Activated naive CD8-positive, alpha-beta T cell treated with anti-CD3 and anti-CD28 coated beads, Interleukin-2, amount 10 ng/mL, durations not matched to agents 7 days and 5 days (primary cell): ENCODE data around the gene ZFYVE16. TPM values are rescaled to one million over a fixed set of nuclear protein-coding genes. Genes with fewer than 3 reads are reported as not detected.
"Not testable (repeated sequence)": the region's sequence is repeated elsewhere in the genome, so short reads cannot be mapped to it uniquely, and the experiment has no call there.

Experiments
- ATAC-seq: fragments of 150-1000 bp; cut with Tn5 transposase; one replicate; pipeline ENCODE4 v1.10.0; 2021; ENCODE audit warnings: low read depth, moderate library complexity
- POLR2A ChIA-PET: fragments of 350-600 bp; sonication (Branson Sonifier 250); formaldehyde crosslinking; loops from one replicate; lab custom pipeline; 2021; ENCODE audit warnings: antibody characterized with exemption; lab: Charles Lee
- DNase-seq: peaks from one replicate; pipeline ENCODE4 v3.0.0; 2021
- H3K27ac Mint-ChIP-seq: one replicate; pipeline ENCODE4 v1.8.0; 2022; ENCODE audit warnings: mild to moderate bottlenecking, mixed read lengths
- H3K27me3 Mint-ChIP-seq: one replicate; pipeline ENCODE4 v1.8.0; 2022; ENCODE audit warnings: mild to moderate bottlenecking, moderate library complexity, mixed read lengths
- H3K36me3 Mint-ChIP-seq: one replicate; pipeline ENCODE4 v1.8.0; 2021; ENCODE audit warnings: mild to moderate bottlenecking, mixed read lengths
- H3K4me1 Mint-ChIP-seq: one replicate; pipeline ENCODE4 v1.8.0; 2021; ENCODE audit warnings: mixed read lengths
- H3K4me3 Mint-ChIP-seq: one replicate; pipeline ENCODE4 v1.8.0; 2022; ENCODE audit warnings: mild to moderate bottlenecking, moderate library complexity, mixed read lengths
- H3K9me3 Mint-ChIP-seq: one replicate; pipeline ENCODE4 v1.8.0; 2021; ENCODE audit warnings: mixed read lengths
- total RNA-seq, 2 experiments: library from RNA; stranded (reverse); gene quantifications; one replicate each; pipeline ENCODE4 v1.2.3, GENCODE V29; 2021

Gene ZFYVE16
- total RNA-seq, 2 experiments from 2014 or later, result 17.4 to 20.8 TPM

- H3K27ac Mint-ChIP-seq, DNase-seq, ATAC-seq, H3K4me3 Mint-ChIP-seq, H3K36me3 Mint-ChIP-seq, H3K4me1 Mint-ChIP-seq, H3K9me3 Mint-ChIP-seq, POLR2A ChIA-PET: not testable (repeated sequence)
- peaks cover 25% of the 10 kb centered on the region for H3K27me3 Mint-ChIP-seq
Observed at GRCh38 chr5:80391267-80391666, 16.6 kb upstream of the ZFYVE16 start.

DNA sequence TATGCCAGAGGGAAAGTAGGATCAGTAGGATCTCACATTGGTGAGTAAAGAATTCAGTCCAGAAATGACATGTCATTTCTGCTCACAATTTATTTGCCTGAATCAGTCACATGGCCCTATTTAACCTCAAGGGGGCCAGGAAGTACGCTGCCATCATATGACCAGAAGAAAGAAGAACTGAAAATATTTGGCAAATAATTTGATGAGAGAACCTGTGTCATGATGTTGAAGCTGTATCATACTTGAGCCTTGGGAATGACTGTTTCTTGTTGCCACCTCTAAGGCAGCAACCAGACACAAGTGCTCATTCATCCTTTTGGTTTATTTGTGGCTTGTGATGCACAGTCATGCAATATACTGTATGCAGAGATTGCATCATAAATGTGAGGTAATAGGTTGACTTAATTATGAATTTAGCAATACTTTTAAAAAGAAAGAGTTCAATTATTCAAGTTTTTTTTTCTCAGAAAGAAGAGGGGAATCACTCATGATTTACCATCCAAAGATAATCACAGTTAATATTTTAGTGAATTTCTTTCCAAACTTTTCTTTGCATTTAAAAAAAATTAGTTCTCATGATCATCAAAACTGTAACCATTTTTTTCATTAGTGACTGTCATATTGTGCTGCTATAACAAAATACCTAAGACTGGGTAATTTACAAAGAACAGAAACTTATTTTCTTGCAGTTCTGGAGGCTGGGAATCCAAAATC is 8.2 kb upstream of the ZFYVE16 start:
- H3K4me1 Mint-ChIP-seq, result peaks cover 7% of the 10 kb centered on the region
- no peak overlapping the region for H3K4me3 Mint-ChIP-seq
- H3K36me3 Mint-ChIP-seq, result no peaks in the 10 kb centered on the region
- no peak overlapping the region for H3K27ac Mint-ChIP-seq
- H3K27me3 Mint-ChIP-seq, result peaks cover 7% of the 10 kb centered on the region
- POLR2A ChIA-PET, result no interaction called here
- H3K9me3 Mint-ChIP-seq, result peaks cover 4% of the 10 kb centered on the region
- no peak for DNase-seq
- no peak for ATAC-seq

DNA sequence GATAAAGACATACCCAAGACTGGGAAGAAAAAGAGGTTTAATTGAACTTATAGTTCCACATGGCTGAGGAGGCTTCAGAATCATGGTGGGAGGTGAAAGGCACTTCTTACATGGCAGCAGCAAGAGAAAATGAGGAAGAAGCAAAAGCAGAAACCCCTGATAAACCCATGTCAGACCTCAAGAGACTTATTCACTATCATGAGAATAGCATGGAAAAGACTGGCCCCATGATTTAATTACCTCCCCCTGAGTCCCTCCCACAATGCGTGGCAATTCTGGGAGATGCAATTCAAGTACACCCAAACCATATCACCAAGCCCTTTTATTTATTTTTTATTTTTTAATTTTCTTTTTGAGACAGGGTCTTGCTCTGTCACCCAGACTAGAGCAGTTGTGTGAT is 7.5 kb upstream of the ZFYVE16 start:
- ATAC-seq, DNase-seq, H3K4me3 Mint-ChIP-seq, POLR2A ChIA-PET, H3K9me3 Mint-ChIP-seq, H3K27ac Mint-ChIP-seq, H3K4me1 Mint-ChIP-seq, H3K36me3 Mint-ChIP-seq, H3K27me3 Mint-ChIP-seq: not testable (repeated sequence)

GRCh38 chr5:80403782-80404181 is 4.1 kb upstream of the ZFYVE16 start:
- Mint-ChIP-seq H3K4me3 (no peak overlapping the region), H3K4me1 (peaks cover 12% of the 10 kb centered on the region)
- POLR2A ChIA-PET, result no interaction called here

GRCh38 chr5:80406980-80407734 is 707 bp upstream of the ZFYVE16 start:
- DNase-seq (no peak), ATAC-seq (no peak)
- POLR2A ChIA-PET, result interaction anchor here (1.0 kb wide), 1 partner anchor 248 kb away, joined by 3 read pairs; the partner anchor contains the start of gene DHFR
- Mint-ChIP-seq H3K27me3 (peaks cover 4% of the 10 kb centered on the region), H3K27ac (peak overlapping the region; percentile 100), H3K9me3 (no peaks in the 10 kb centered on the region), H3K36me3 (peaks cover 1% of the 10 kb centered on the region), H3K4me1 (peaks cover 12% of the 10 kb centered on the region), H3K4me3 (peak overlapping the region; percentile 97)

More at GRCh38 chr5:80403782-80404181, 4.1 kb upstream of the ZFYVE16 start:
- Mint-ChIP-seq H3K36me3 (peaks cover 1% of the 10 kb centered on the region), H3K27ac (no peak overlapping the region), H3K27me3 (peaks cover 7% of the 10 kb centered on the region), H3K9me3 (no peaks in the 10 kb centered on the region)
- DNase-seq (no peak), ATAC-seq (no peak)

DNA sequence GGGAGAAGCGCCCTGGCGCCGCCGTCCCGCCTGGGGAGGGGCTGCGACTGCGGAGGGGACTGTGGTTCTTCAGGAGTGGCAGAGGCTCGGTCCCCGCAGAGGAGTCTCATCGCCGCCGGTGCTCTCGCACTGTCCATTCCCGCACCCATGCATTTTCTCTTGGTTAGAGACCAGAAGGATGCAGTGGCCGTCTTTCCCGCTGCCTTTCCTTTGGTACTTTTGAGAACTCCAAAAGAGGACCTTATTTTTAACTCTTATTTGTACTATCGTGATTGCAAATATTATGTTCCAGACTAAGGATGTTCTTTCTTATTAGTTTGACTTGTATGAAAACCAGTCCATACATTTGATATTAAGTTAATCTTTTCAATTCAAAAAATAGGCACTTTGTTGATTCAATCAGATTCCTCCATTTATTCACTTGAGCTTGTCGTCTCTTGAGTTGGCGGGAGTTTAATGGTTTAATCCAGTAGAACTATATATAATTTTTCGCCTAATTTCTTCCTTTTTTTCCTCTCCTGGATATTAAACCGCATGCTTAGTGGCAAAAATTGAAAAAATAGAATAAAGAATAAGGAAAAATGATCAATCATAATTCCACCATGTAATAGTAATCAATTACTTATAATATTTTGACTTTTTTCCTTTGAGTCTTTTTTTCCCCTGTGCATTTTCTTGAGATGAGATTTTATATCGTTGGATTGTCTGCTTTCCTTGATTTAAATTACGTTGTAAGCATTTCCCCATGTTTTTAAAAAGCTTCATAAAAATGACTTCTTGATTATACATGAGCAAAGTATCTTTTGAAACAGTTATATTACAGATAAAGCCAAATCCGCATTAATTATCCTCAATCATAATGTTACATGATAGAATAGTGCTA is 861 bp downstream of the ZFYVE16 start:
- no peak for ATAC-seq

GRCh38 chr5:80409367-80409966 is 1.6 kb downstream of the ZFYVE16 start:
- Mint-ChIP-seq H3K4me1 (peaks cover 12% of the 10 kb centered on the region), H3K27ac (no peak overlapping the region), H3K4me3 (peak overlapping the region; percentile 97), H3K9me3 (no peaks in the 10 kb centered on the region), H3K36me3 (peaks cover 4% of the 10 kb centered on the region), H3K27me3 (no peaks in the 10 kb centered on the region)
- POLR2A ChIA-PET, result no interaction called here
- DNase-seq (no peak), ATAC-seq (no peak)

More for the DNA sequence above, 861 bp downstream of the ZFYVE16 start:
- peaks cover 1% of the 10 kb centered on the region for H3K36me3 Mint-ChIP-seq
- peak overlapping the region; percentile 47 for H3K27ac Mint-ChIP-seq
- H3K4me1 Mint-ChIP-seq, result peaks cover 12% of the 10 kb centered on the region
- H3K27me3 Mint-ChIP-seq, result peaks cover 2% of the 10 kb centered on the region
- no peak for DNase-seq
- no peaks in the 10 kb centered on the region for H3K9me3 Mint-ChIP-seq
- POLR2A ChIA-PET, result interaction anchor here (1.0 kb wide), 1 partner anchor 246 kb away, joined by 3 read pairs; the partner anchor contains the start of gene DHFR
- H3K4me3 Mint-ChIP-seq, result peak overlapping the region; percentile 97

- Mint-ChIP-seq H3K4me3 (no peak overlapping the region), H3K27ac (no peak overlapping the region), H3K4me1 (peaks cover 12% of the 10 kb centered on the region), H3K36me3 (peaks cover 4% of the 10 kb centered on the region), H3K27me3 (no peaks in the 10 kb centered on the region), H3K9me3 (no peaks in the 10 kb centered on the region)
- POLR2A ChIA-PET, result interaction anchor here (0.5 kb wide), 1 partner anchor 444 kb away, joined by 3 read pairs; no protein-coding TSS in a partner anchor
- no peak for ATAC-seq
- DNase-seq, result no peak
Observed at GRCh38 chr5:80411589-80412219, 3.8 kb downstream of the ZFYVE16 start.

DNA sequence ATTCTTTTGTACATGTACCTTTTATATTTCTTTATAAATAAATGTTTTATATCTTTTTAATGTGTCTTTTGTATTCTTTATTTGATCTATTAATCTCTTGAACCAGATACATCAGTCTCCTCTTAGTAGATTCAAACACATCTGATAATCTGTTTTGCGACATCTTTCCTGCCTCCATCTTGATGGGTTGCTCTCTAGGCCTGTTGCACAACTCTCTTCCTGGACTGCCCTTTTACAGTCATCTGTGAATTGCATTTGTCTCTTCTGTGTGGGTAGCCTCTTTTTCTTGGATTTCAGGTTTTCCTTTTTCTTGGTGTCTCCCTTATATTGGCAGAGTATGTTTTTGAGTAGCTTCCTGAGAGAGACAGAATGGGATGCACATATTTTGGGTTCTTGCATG is 6.2 kb downstream of the ZFYVE16 start:
- Mint-ChIP-seq H3K4me1 (peaks cover 5% of the 10 kb centered on the region), H3K4me3 (no peak overlapping the region), H3K27me3 (no peaks in the 10 kb centered on the region), H3K27ac (no peak overlapping the region), H3K36me3 (peaks cover 2% of the 10 kb centered on the region), H3K9me3 (no peaks in the 10 kb centered on the region)
- ATAC-seq (no peak), DNase-seq (no peak)
- POLR2A ChIA-PET, result no interaction called here

- no peaks in the 10 kb centered on the region for H3K27me3 Mint-ChIP-seq
- H3K9me3 Mint-ChIP-seq, result peaks cover 3% of the 10 kb centered on the region
- H3K27ac Mint-ChIP-seq, result no peak overlapping the region
- no peak overlapping the region for H3K4me3 Mint-ChIP-seq
- POLR2A ChIA-PET, result no interaction called here
- H3K36me3 Mint-ChIP-seq, result peaks cover 5% of the 10 kb centered on the region
- ATAC-seq, result no peak
- no peak for DNase-seq
- no peaks in the 10 kb centered on the region for H3K4me1 Mint-ChIP-seq
Observed at GRCh38 chr5:80417973-80418372, 10.1 kb downstream of the ZFYVE16 start.

GRCh38 chr5:80424365-80424764 is 16.5 kb downstream of the ZFYVE16 start:
- not testable (repeated sequence) for H3K4me3 Mint-ChIP-seq

DNA sequence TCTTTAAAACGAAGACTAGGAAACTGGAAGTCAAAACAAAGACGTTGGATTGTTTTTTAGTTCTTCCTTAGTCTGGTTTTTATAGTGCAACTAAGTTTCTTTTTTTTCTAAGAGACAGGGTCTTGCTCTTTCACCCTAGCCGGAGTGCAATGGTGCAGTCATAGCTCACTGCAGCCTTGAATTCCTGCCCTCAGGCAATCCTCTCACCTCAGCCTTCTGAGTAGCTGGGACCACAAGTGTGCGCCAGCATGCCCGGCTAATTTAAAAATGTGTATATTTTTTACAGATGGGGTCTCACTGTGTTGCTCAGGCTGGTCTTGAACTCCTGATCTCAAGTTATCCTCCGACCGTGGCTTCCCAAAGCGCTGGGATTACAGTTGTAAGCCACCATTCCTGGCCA is 27.6 kb downstream of the ZFYVE16 start:
- H3K4me1 Mint-ChIP-seq, result no peaks in the 10 kb centered on the region
- no peak overlapping the region for H3K4me3 Mint-ChIP-seq
- H3K27me3 Mint-ChIP-seq, result no peaks in the 10 kb centered on the region
- H3K36me3 Mint-ChIP-seq, result peaks cover 19% of the 10 kb centered on the region
- POLR2A ChIA-PET, result no interaction called here
- ATAC-seq (no peak), DNase-seq (no peak)
- no peak overlapping the region for H3K27ac Mint-ChIP-seq
- peaks cover 10% of the 10 kb centered on the region for H3K9me3 Mint-ChIP-seq

More at GRCh38 chr5:80424365-80424764, 16.5 kb downstream of the ZFYVE16 start:
- H3K9me3 Mint-ChIP-seq, DNase-seq, ATAC-seq, H3K27ac Mint-ChIP-seq, H3K27me3 Mint-ChIP-seq, H3K4me1 Mint-ChIP-seq, POLR2A ChIA-PET: not testable (repeated sequence)
- H3K36me3 Mint-ChIP-seq, result peaks cover 18% of the 10 kb centered on the region
